Central memory CD8-positive, alpha-beta T cell (primary cell): ENCODE data around the gene PDLIM5.
"Not testable (repeated sequence)": the region's sequence is repeated elsewhere in the genome, so short reads cannot be mapped to it uniquely, and the experiment has no call there.

Source experiments
- ATAC-seq: fragments of 150-1000 bp; cut with Tn5 transposase; replicated peaks from 2 replicates; pipeline ENCODE4 v1.10.0; 2022; ENCODE audit warnings: mild to moderate bottlenecking, moderate FRiP score, moderate number of reproducible peaks; ENCODE audit not compliant: poor library complexity, severe bottlenecking; ENCODE audit errors: extremely low read depth
- DNase-seq, 2 donors: peaks; one replicate each; pipeline ENCODE4 v3.0.0; 2021; ENCODE audit warnings: low spot score in 2 of 2
- H3K27ac Mint-ChIP-seq: one replicate; pipeline ENCODE4 v1.8.0; 2022; ENCODE audit warnings: low read depth, mild to moderate bottlenecking, moderate library complexity, mixed read lengths
- H3K27me3 Mint-ChIP-seq: one replicate; pipeline ENCODE4 v1.8.0; 2022; ENCODE audit warnings: mixed read lengths
- H3K36me3 Mint-ChIP-seq: one replicate; pipeline ENCODE4 v1.8.0; 2022; ENCODE audit warnings: mild to moderate bottlenecking, moderate library complexity, mixed read lengths; ENCODE audit not compliant: insufficient read depth
- H3K4me1 Mint-ChIP-seq: one replicate; pipeline ENCODE4 v1.8.0; 2022; ENCODE audit warnings: mixed read lengths
- H3K4me3 Mint-ChIP-seq: one replicate; pipeline ENCODE4 v1.8.0; 2022; ENCODE audit warnings: mild to moderate bottlenecking, moderate library complexity, mixed read lengths
- H3K9me3 Mint-ChIP-seq: one replicate; pipeline ENCODE4 v1.8.0; 2022; ENCODE audit warnings: mixed read lengths

The PDLIM5 gene

DNA sequence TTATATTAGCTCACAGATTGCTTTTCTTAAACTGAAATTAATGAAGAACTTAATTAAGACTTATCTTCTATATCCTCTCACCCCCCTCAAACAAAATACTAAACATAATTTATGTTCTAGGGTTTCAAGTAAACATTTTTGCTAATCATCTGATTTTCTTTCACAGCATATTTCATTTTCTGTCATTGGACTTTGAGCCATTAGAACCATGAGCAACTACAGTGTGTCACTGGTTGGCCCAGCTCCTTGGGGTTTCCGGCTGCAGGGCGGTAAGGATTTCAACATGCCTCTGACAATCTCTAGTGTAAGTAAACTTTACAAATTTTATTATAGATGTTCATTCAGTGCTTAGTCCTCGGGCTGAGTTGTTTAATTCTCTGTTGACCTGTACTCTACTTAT lies 3.3 kb downstream of the PDLIM5 start:
- Mint-ChIP-seq H3K4me1 (peaks cover 47% of the 10 kb centered on the region), H3K27ac (no peak overlapping the region), H3K4me3 (no peak overlapping the region), H3K9me3 (no peaks in the 10 kb centered on the region), H3K27me3 (no peaks in the 10 kb centered on the region), H3K36me3 (peaks cover 6% of the 10 kb centered on the region)
- no peak for DNase-seq
- no peak for ATAC-seq

DNA sequence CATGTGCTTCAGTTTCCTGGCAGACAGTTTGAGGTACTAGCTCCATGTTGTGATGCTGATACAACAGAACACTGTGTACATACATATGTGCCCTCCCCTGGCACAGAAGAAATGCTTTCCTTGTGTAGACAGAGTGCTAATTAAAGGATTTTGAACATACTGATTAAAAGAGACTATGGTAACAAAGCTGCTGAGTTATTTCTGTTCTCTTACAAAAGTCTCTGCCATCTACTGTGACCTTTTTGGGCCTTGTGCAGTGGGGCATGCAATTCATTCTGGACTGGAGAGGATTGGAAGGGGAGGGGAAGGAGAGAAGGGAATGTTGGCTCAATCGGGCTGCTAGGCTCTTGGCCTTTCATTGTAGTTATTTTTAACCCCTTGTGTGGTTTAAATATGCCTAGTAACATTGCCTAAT lies 6.0 kb downstream of the PDLIM5 start:
- H3K27me3 Mint-ChIP-seq, result no peaks in the 10 kb centered on the region
- H3K27ac Mint-ChIP-seq, result no peak overlapping the region
- peaks cover 35% of the 10 kb centered on the region for H3K4me1 Mint-ChIP-seq
- H3K36me3 Mint-ChIP-seq, result peaks cover 4% of the 10 kb centered on the region
- H3K9me3 Mint-ChIP-seq, result no peaks in the 10 kb centered on the region
- no peak for ATAC-seq
- DNase-seq, result no peak
- H3K4me3 Mint-ChIP-seq, result no peak overlapping the region

DNA sequence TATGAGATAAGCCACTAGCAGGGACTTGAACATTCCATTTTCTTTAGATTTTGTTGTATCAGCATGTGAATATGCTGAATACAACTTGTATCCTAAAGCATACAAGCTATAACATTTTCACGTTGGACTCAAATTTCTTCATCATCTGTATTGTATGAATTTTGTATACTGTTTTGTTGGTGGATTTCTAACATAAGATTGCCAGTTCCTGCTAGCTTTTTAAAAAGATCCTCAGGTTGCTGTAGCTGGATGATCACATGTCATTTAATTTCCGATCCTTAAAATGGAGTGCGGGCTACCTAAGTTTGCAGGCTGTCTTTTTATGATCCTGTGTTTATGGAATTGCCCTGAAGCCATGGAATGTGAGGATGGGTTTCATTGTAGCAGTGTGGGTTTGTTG lies 6.9 kb downstream of the PDLIM5 start:
- Mint-ChIP-seq H3K27me3 (no peaks in the 10 kb centered on the region), H3K9me3 (no peaks in the 10 kb centered on the region), H3K4me1 (peaks cover 31% of the 10 kb centered on the region), H3K36me3 (peaks cover 2% of the 10 kb centered on the region), H3K27ac (no peak overlapping the region), H3K4me3 (no peak overlapping the region)
- no peak for ATAC-seq
- no peak for DNase-seq

DNA sequence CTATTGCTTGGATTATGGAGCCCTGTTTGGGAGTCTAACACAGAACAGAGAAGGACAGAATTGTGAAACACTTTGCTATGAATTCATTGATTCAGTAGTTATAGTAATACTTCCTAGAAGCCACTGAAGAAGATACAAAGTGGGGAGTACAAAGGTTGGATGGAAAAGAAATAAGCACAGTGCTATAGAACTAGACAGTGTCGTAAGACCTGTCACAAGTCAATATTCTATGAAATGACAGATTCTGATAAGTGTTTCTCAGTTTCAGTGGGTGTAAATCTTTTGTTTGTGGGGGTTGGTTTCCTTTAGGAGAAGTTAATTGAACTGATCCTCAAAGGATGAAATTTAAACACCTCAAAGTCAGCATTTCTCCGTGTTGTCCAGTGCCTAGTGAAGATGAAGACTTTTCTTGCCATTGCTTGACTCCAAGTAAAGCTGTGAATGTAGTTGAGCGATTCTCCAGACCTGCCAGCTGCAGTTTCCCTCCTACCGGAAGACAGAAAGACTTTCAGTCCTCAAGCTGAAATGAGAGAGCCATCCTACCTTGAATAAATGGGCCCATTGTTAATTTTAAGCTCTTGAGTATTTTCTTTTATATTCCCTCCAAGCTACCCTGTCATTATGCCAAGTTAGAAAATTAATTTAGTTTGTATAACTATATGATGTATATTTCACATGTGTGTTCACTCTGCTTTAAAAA lies 7.9 kb downstream of the PDLIM5 start:
- no peak overlapping the region for H3K27ac Mint-ChIP-seq
- H3K36me3 Mint-ChIP-seq, result peaks cover 2% of the 10 kb centered on the region
- DNase-seq, result no peak
- no peaks in the 10 kb centered on the region for H3K9me3 Mint-ChIP-seq
- H3K4me3 Mint-ChIP-seq, result no peak overlapping the region
- ATAC-seq, result no peak
- H3K27me3 Mint-ChIP-seq, result no peaks in the 10 kb centered on the region
- peaks cover 34% of the 10 kb centered on the region for H3K4me1 Mint-ChIP-seq

DNA sequence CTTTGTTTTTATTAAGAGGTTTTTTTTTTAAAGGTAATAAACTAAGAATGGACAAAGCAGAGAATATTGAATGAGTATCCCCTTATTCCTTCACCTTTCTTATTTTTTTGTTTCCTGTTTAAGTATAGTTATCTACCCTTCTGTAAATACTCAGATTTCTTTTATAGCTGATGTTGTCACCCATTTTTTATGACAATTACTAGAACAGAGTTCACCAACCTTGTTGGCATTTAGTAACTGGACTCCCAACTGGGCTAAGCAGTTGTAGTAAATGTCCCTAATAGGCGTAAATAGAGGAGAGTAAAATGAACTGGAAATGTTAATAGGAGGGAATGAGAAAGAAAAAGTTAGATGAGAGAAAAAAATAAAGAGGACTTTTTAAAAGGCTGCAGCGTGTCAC lies 9.8 kb downstream of the PDLIM5 start:
- no peaks in the 10 kb centered on the region for H3K9me3 Mint-ChIP-seq

DNA sequence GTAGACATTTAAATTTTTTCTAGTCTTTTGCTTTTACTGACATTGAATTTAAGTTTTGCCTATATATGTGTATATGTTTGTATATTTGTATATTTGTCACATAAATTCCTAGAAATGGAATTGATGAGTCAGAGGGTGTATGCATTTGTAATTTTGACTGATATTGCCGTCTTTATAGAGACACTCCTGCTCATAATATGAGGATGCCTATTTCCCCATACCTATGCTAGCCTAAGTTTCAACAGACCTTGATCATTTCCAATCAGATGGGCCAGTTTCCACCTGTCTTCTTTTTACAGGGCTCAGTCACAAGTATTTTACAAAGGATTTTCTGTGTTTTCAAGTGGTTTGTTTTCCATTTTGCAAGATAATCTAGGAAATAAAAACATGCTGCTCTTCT lies 10.8 kb downstream of the PDLIM5 start:
- DNase-seq (no peak), ATAC-seq (no peak)
- Mint-ChIP-seq H3K36me3 (no peaks in the 10 kb centered on the region), H3K27me3 (no peaks in the 10 kb centered on the region), H3K27ac (no peak overlapping the region), H3K4me1 (peaks cover 27% of the 10 kb centered on the region), H3K4me3 (no peak overlapping the region), H3K9me3 (no peaks in the 10 kb centered on the region)

More for the DNA sequence above, 9.8 kb downstream of the PDLIM5 start:
- no peak overlapping the region for H3K27ac Mint-ChIP-seq
- no peaks in the 10 kb centered on the region for H3K27me3 Mint-ChIP-seq
- ATAC-seq (no peak), DNase-seq (no peak)
- no peaks in the 10 kb centered on the region for H3K36me3 Mint-ChIP-seq
- no peak overlapping the region for H3K4me3 Mint-ChIP-seq
- peaks cover 28% of the 10 kb centered on the region for H3K4me1 Mint-ChIP-seq

DNA sequence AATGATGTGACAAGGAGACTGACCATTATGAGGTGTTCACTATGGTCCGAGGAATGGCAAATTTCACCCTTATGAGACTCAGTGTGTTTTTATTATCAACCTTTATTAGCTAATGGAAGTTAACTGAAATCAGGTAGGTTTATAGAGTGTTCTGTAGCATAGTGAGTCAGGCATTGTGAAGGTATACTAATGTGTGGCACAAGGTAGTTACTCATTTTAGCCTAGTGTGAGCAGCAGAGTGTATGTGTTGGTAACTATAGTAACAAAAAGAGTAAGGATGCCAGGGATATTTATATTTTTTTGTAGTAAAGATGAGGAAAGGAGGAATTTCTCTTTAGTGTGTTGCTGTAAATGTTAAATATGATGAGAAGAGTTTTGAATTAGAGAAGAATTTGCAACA lies 12.0 kb downstream of the PDLIM5 start:
- Mint-ChIP-seq H3K36me3 (no peaks in the 10 kb centered on the region), H3K27ac (no peak overlapping the region), H3K4me3 (no peak overlapping the region), H3K27me3 (no peaks in the 10 kb centered on the region), H3K9me3 (no peaks in the 10 kb centered on the region), H3K4me1 (peaks cover 27% of the 10 kb centered on the region)
- DNase-seq (no peak), ATAC-seq (no peak)

DNA sequence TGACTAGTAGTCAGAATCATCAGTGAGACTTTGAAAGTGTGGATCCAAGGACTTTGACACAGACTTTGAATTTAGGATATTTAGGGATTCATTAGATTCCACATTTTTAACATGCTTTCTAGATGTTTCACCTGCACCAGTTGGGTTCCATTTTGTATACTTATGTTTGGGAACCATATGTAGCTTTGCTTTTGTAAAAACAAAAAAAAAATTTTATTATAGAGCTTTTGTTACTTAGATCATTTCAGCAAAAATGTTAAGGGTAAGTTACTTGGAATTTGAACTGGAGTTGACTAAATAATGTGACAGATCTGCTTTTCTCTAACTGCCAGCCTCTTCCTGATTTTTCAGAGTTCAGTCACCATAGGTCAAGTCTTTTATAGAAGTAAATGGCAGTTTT lies 14.6 kb downstream of the PDLIM5 start:
- ATAC-seq (no peak), DNase-seq (no peak)
- no peaks in the 10 kb centered on the region for H3K36me3 Mint-ChIP-seq
- H3K27ac Mint-ChIP-seq, result no peak overlapping the region
- no peaks in the 10 kb centered on the region for H3K9me3 Mint-ChIP-seq
- no peaks in the 10 kb centered on the region for H3K27me3 Mint-ChIP-seq
- no peak overlapping the region for H3K4me3 Mint-ChIP-seq
- H3K4me1 Mint-ChIP-seq, result peaks cover 26% of the 10 kb centered on the region

DNA sequence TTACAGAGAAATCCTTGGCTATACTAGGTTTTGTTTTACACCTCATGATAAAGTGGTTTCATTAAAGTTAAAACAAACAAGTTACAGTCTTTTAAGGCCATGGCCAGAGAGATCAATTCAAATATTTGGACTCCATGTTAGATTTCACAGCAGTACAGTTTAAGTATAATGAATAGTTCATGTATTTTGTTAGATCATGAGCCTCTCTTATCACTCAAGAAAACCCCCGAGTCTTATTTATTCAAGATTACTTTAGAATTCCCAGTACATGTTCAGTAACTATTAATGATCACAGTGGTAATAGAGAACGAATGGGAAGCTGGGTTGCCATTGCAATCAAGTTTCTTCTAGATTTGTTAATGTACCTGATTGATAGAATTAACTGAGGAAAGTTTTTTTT lies 15.2 kb downstream of the PDLIM5 start:
- no peak for ATAC-seq
- H3K4me3 Mint-ChIP-seq, result no peak overlapping the region

DNA sequence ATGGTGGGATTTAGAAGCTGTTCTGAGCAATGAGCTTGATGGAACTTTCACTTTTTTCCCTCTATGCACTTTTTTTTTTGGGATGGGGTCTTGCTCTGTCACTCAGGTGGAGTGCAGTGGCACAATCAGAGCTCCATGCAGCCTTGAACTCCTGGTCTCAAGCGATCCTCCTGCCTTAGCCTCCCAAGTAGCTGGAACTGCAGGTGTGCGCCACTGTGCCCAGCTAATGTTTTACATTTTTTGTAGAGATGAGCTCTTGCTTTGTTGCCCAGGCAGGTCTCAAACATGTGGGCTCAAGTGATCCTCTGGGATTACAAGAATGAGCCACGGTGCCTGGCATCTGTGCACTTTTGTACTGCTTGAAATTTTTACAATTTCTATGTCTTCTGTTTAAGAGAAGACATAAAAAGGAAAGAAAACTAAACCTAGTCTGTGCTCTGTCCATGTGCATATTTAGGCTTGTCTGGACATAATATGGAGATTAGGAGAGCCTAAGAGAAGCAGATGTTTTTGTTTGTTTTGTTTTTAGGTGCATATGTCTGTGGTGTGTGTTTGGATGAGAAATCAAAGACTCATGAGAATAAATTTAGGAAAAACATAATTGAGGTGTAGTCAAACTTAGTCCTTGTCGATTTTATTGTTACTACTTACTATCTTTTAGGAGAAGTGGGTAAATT lies 16.5 kb downstream of the PDLIM5 start:
- Mint-ChIP-seq H3K27me3 (no peaks in the 10 kb centered on the region), H3K9me3 (no peaks in the 10 kb centered on the region), H3K4me3 (no peak overlapping the region), H3K36me3 (no peaks in the 10 kb centered on the region), H3K27ac (no peak overlapping the region), H3K4me1 (peaks cover 29% of the 10 kb centered on the region)
- ATAC-seq (no peak), DNase-seq (no peak)

More for the DNA sequence above, 15.2 kb downstream of the PDLIM5 start:
- no peaks in the 10 kb centered on the region for H3K27me3 Mint-ChIP-seq
- no peaks in the 10 kb centered on the region for H3K36me3 Mint-ChIP-seq
- peaks cover 26% of the 10 kb centered on the region for H3K4me1 Mint-ChIP-seq
- no peak for DNase-seq
- H3K27ac Mint-ChIP-seq, result no peak overlapping the region
- H3K9me3 Mint-ChIP-seq, result no peaks in the 10 kb centered on the region

DNA sequence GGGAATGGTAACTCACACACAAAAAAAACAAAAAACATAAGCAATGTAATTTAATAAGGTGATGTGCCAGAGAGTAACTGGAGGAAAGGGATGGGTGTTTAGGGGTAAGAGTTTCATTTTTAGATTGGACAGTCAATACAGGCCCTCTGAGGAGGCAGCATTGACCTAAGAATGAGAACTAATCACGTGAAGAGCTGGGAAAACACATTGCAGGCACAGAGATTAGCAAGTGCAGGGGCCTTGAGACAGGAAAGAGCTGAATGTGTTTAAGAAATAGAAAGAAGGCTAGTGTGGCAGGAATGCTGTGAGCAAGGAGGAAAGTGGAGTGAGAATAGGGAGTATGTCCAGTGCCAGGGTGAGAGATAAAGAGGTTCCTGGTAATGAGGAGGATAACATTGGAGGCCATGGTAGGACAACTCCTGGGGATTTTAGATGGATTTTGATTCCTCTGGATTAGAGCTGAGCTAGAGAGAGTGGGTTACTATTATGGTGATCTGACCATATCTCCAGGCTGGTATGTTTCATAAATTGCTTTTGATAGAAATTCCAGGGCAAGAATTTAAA lies 17.6 kb downstream of the PDLIM5 start:
- H3K27me3 Mint-ChIP-seq, result no peaks in the 10 kb centered on the region
- H3K36me3 Mint-ChIP-seq, result no peaks in the 10 kb centered on the region
- H3K27ac Mint-ChIP-seq, result no peak overlapping the region
- no peaks in the 10 kb centered on the region for H3K9me3 Mint-ChIP-seq
- no peak for ATAC-seq
- no peak for DNase-seq
- H3K4me3 Mint-ChIP-seq, result no peak overlapping the region
- H3K4me1 Mint-ChIP-seq, result peaks cover 20% of the 10 kb centered on the region

DNA sequence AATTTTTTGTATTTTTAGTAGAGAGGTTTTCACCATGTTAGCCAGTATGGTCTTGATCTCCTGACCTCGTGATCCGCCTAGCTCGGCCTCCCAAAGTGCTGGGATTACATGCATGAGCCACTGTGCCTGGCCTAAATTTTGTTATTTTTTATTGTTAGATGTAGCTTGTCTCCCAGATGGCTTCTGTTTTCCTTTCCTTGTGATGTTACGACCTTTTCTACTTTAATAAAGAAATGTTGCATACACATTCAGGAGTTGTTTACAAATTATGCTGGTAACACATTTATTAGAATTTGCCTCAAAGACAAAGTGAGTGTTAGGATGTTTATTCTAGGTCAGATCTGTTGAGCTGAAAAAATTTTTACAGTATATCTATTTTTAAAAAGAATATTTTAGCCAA lies 18.4 kb downstream of the PDLIM5 start:
- no peaks in the 10 kb centered on the region for H3K27me3 Mint-ChIP-seq
- H3K4me1 Mint-ChIP-seq, result peaks cover 20% of the 10 kb centered on the region
- no peaks in the 10 kb centered on the region for H3K9me3 Mint-ChIP-seq
- no peak overlapping the region for H3K27ac Mint-ChIP-seq
- no peak overlapping the region for H3K4me3 Mint-ChIP-seq
- no peaks in the 10 kb centered on the region for H3K36me3 Mint-ChIP-seq
- ATAC-seq, result no peak
- DNase-seq, result no peak

DNA sequence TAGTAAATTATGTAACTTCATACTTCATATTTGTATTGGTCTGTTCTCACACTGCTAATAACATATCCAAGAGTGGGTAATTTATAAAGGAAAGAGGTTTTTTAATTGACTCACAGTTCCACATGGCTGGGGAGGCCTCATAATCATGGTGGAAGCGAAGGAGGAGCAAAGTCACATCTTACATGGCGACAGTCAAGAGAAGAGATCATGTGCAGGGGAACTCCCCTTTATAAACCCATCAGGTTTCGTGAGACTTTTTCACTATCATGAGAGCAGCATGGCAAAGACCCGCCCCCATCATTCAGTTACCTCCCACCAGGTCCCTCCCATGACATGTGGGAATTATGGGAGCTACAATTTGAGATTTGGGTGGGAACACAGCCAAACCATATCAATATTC lies 19.0 kb downstream of the PDLIM5 start:
- not testable (repeated sequence) for H3K4me3 Mint-ChIP-seq, H3K36me3 Mint-ChIP-seq, H3K27ac Mint-ChIP-seq, H3K9me3 Mint-ChIP-seq, ATAC-seq, H3K27me3 Mint-ChIP-seq, DNase-seq
- H3K4me1 Mint-ChIP-seq, result peaks cover 20% of the 10 kb centered on the region
